GM19372 (cell line): ENCODE measurements around the gene KCTD15.

Source experiments
- ATAC-seq: cut with Tn5 transposase; IDR thresholded peaks from one replicate; pipeline ENCODE4 v1.9.1; 2021; ENCODE audit warnings: mild to moderate bottlenecking, low read depth, moderate library complexity; ENCODE audit not compliant: unreplicated experiment

The KCTD15 gene, protein sequence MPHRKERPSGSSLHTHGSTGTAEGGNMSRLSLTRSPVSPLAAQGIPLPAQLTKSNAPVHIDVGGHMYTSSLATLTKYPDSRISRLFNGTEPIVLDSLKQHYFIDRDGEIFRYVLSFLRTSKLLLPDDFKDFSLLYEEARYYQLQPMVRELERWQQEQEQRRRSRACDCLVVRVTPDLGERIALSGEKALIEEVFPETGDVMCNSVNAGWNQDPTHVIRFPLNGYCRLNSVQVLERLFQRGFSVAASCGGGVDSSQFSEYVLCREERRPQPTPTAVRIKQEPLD

GRCh38 chr19:33796164-33796875 lies at the start of gene KCTD15:
Gene KCTD15 (plus strand): TSS chr19:33796870. CDS start chr19:33800455, 3,585 bp downstream.
- no peak for ATAC-seq

GRCh38 chr19:33747273-33747672 lies 49.4 kb upstream of the KCTD15 start:
- no peak for ATAC-seq

GRCh38 chr19:33748231-33748630 lies 48.4 kb upstream of the KCTD15 start:
- ATAC-seq = no peak

DNA sequence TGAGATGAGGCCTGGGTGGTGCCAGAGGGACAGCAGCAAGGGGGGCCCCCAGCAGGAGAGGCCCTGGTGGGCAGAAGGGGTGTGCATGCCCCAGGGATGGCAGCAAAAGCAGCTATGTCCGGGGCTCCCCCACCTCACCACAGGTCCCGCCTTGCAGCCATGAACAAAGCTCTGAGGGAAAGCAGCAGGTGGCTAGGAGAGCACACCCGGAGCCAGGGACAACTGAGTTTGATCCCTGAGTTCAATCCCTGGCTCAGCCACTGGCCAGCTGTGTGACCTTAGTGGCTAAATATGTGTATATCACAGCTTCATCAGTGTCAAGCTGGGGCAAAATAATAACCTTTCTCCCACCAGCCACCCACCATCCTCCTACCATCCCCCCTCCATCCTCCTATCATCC lies 47.7 kb upstream of the KCTD15 start:
- no peak for ATAC-seq

- ATAC-seq = no peak
Measured at GRCh38 chr19:33749619-33750175, 47.0 kb upstream of the KCTD15 start.

GRCh38 chr19:33750587-33751435 lies 45.9 kb upstream of the KCTD15 start:
- ATAC-seq = no peak

DNA sequence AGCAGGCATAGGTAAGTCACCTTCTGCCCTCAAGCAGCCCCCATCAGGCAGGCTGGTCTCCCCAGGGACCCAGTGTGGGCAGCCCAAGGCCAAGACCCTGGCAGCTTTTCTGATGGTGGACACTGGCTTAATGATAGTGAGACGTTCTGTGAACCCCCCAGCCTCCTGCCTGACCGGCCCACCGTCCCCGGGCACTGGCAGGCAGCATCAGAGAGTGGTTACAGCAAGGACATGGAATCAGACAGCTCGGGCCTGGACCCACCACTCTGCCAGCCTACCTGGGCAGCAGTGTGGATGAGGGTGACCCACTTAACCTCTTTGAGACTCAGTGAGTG lies 45.3 kb upstream of the KCTD15 start:
- no peak for ATAC-seq

- no peak for ATAC-seq
Measured at GRCh38 chr19:33752018-33752800, 44.5 kb upstream of the KCTD15 start.

GRCh38 chr19:33752945-33753344 lies 43.7 kb upstream of the KCTD15 start:
- no peak for ATAC-seq

- ATAC-seq = no peak
Measured at GRCh38 chr19:33754361-33754760, 42.3 kb upstream of the KCTD15 start.

- no peak for ATAC-seq
Measured at GRCh38 chr19:33755099-33756035, 41.3 kb upstream of the KCTD15 start.

- no peak for ATAC-seq
Measured at GRCh38 chr19:33756177-33756576, 40.5 kb upstream of the KCTD15 start.

- ATAC-seq = no peak
Measured at GRCh38 chr19:33758541-33759013, 38.1 kb upstream of the KCTD15 start.

DNA sequence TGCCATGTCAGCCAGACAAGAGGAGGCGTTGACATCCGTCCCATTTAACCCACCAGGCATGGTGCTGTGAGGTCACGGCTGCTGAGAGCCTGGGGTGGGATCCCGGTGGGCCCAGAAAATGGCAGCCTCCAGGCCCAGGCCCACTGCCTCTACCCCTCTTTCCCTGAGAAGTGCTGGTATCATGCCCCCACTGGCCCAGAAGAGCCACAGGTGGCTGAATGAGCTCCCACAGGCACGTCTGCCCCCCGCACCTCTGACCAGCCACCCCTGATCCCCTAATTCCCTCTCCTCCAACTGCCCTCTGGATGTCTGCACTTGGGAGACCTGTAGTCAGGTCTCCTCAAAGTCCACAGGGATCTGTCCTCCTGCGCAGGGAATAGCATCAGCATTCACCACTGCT lies 37.3 kb upstream of the KCTD15 start:
- ATAC-seq = no peak

- ATAC-seq = no peak
Measured at GRCh38 chr19:33763633-33764371, 32.9 kb upstream of the KCTD15 start.

- ATAC-seq = no peak
Measured at GRCh38 chr19:33766623-33767022, 30.0 kb upstream of the KCTD15 start.

DNA sequence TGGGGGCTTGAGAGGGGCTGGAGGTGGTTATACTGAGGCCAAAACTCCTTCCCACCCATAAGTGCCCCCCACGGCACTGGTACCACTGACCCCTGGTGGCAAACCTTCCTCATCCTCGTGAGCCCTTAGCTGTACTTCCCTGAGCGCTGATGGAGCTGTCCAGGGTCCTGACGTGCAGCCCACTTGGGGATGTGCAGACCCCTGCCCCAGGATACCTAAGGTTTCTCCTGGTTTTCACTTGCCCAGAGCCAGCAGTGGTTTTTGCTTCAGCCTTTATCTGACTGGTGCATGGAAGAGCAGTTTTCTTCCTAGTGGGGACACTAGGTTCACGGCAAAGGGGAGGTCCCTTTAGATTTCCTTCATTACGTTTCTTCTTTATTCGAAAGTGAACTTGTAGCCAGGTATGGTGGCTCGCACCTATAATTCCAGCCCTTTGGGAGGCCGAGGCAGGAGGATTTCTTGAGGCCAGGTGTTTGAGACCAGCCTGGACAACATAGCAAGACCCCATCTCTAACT lies 28.7 kb upstream of the KCTD15 start:
- ATAC-seq = no peak

DNA sequence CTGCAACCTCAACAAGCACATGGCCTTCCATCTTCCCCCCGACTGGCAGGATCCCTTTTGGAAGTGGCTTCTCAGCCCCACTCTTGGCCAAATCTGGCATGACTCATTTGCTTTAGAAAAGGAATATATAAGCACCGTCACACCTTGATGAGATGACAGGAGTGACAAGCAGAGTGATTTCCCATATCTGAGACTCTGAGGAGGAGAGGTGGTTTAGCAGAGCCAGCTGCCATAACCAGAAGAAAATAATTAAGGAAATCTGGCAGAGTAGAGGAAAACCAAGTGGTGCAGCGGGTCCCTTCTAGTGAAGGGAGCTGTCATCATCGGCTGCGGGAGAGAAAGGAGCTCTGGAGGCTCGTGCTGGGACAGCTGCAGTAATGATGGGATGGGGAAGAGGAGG lies 27.5 kb upstream of the KCTD15 start:
- ATAC-seq = no peak
